ENCODE data around the gene B3GNT4.
"Not testable (repeated sequence)": the region's sequence is repeated elsewhere in the genome, so short reads cannot be mapped to it uniquely, and the experiment has no call there.

Gene B3GNT4

DNA sequence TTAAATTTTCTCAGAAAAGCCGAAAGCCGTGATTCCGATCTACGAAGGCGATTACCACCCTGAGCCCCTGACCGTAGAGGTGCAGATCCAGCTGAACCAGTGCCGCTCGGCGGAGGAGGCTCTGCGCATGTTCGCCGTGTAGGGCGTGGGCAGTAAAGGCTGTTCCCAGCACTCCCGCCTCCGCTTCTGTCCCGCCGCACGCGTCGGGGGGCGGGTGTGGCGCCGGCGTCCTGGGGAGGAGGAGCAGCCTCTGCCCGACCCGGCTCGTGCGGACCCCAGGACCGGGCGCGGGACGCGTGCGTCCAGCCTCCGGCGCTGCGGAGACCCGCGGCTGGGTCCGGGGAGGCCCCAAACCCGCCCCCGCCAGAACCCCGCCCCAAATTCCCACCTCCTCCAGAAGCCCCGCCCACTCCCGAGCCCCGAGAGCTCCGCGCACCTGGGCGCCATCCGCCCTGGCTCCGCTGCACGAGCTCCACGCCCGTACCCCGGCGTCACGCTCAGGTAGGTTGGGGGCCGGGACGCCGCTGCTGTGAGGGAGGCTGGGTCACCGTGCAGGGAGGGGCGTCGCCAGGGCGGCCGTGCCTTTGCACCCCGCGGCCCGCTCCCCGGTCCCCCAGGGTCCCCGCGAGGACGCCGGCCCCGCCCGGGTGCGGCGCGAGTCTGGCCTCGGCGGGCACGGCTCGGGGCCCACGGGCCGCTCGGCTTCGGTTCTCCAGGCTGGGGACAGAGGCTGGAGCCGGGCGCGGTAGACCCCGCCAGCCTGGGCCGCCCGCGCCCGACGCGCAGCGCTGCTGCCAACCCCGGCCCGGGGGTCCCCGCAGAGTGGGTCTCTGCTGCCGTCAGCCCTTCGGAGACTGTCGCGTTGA lies at the start of gene B3GNT4:
TSS of gene B3GNT4 (plus strand) at position 409 of the 866 bp plus-strand sequence. CDS start 910 bp downstream, outside the sequence.
- DNase-seq (ENCODE audit: low read depth in 2 of 2), result no peak

GRCh38 chr12:122155705-122156104 lies 47.8 kb upstream of the B3GNT4 start:
- no peak for DNase-seq (ENCODE audit: low read depth in 2 of 2)

DNA sequence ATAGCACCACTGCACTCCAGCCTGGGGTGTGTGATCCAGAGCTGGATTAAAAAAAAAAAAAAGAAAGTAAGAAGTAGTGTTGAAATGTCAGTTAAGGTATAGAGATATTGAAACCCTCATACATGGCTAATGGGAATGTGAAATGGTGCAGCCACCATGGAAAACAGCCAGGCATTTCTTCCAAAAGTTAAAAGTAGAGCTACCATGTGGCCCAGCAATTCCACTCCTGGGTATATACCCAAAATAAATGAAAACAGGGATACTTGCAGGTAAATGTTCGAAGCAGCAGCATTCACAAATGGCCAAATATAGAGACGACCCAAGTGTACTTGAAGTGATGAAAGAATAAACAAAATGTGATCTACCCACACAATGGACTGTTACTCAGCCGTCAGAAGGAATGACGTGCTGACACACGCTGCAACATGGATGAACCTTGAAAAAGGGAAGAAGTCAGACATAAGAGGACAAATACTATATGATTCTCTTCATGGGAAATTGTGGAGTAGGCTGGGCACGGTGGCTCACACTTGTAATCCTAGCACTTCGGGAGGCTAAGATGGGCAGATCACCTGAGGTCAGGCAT lies 44.7 kb upstream of the B3GNT4 start:
- no peak for DNase-seq (ENCODE audit: low read depth in 2 of 2)

GRCh38 chr12:122159882-122160281 lies 43.6 kb upstream of the B3GNT4 start:
- DNase-seq (ENCODE audit: low read depth in 2 of 2), result no peak

DNA sequence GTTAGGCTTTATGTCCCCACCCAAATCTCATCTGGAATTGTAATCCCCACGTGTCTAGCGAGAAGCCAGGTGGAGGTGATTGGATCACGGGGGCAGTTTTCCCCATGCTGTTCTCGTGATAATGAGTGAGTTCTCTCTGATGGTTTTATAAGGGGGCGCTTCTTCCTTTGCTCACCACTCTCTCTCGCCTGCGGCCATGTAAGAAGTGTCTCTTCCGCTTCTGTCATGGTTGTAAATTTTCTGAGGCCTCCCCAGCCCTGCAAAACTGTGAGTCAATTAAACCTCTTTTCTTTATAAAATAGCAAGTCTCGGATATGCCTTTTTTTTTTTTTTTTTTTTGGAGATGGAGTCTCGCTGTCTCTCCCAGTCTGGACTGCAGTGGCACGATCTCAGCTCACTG lies 42.7 kb upstream of the B3GNT4 start:
- no peak for DNase-seq (ENCODE audit: low read depth in 2 of 2)

GRCh38 chr12:122161682-122162081 lies 41.8 kb upstream of the B3GNT4 start:
- no peak for DNase-seq (ENCODE audit: low read depth in 2 of 2)

DNA sequence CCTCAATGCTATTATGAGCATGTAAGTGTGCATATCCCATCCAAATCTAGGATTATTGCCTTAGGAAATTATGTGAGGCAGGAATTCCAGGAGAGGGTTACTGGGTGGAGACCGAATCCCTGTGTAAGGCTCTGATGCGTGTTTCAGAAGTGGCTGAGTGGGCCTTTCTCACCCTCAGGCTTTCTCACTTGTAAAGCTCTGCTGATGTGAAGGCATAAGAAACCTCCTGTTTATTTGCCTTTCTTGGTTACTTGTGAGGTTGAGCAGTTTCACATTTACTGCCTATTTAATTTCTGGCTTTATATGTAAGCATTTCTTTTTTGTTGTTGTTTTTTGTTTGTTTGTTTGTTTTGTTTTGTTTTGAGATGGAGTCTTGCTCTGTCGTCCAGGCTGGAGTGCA lies 40.5 kb upstream of the B3GNT4 start:
- DNase-seq (ENCODE audit: low read depth in 2 of 2), result no peak

GRCh38 chr12:122166422-122167349 lies 36.8 kb upstream of the B3GNT4 start:
- no peak for DNase-seq (ENCODE audit: low read depth in 2 of 2)

DNA sequence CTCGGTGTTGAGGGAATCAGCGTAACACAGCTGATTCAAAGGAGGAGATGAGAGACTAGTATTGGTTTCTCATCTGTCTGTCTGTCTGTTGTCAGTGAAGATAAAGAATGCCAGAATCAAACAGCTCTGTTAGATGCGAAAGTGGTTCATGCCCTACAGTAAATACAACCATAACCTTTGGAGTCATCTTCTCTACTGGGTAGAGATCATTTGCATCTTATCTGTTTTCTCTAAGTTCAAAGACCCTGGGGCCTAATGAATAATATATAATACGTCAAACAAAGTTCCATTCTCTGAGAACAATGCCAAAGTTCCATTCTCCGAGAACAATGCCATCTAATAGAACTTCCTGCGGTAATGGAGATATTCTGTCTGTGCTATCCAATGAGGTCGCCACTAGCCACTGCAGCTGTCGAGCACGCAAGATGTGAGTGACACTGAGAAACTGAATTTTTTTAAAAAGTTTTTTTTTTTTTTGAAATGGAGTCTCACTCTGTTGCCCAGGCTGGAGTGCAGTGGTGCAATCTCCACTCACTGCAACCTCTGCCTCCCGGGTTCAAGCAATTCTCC lies 36.1 kb upstream of the B3GNT4 start:
- no peak for DNase-seq (ENCODE audit: low read depth in 2 of 2)

DNA sequence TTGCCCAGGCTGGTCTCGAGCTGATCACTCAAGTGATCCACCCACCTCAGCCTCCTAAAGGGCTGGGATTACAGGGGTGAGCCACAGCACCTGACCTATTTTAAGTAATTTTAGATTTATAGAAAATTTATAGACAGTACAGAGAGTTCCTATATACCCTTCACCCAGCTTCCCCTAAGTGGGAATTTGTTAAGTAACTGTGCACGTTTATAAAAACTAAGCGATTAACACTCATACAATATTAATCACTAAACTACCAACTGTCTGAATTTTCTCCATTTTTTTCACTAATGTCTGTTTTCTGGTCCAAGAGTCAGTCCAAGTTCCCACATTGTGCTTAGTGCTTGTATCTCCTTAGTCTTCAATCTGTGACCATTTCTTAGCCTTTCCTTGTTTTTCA lies 35.0 kb upstream of the B3GNT4 start:
- DNase-seq (ENCODE audit: low read depth in 2 of 2), result no peak

DNA sequence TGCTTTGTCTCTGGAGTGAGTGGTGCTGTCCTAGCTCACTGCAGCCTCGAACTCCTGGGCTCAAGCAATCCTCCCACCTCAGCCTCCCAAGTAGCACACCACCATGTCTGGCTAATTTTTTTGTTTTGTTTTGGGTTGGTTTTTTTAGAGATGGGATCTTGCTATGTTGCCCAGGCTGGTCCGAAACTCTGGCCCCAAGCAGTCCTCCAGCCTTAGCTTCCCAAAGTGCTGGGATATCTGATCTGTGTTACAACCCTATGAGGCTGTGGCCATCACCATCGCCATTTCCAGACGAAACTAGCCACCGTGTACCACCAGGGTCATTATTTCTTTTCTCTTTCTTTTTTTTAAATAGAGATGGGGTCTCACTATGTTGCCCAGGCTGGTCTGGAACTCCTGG lies 32.1 kb upstream of the B3GNT4 start:
- DNase-seq (ENCODE audit: low read depth in 2 of 2), result no peak

DNA sequence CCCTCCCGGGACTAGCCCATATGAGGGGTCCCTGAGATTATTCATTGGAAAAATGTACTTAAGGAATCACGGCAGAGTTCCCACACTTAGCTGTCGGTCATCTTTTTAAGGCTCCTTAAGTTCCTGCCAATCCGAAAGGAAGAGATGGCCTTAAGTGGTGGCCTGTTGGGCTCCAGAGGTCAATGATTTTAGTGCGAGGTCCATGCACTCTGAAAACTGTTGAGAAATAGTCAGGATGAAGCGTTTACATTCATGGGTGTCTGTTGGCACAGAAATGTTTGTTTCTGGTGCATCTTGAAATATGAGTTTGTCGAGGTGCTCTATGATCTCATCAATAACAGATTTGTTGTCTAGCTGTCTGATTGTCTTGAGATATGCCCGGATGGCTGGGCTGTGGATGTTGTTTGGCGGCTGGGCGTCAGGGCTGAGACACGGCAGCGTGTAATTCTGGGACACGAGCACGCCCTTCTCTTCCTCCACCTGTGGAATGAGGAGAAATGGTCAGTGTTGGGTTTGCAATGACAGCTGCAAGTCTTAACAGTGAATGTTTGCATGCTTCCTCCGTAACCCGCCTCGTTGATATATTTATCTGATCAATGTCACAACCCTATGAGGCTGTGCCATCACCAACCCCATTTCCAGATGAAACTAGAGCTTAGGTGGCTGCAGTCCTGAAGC lies 31.1 kb upstream of the B3GNT4 start:
- no peak for DNase-seq (ENCODE audit: low read depth in 2 of 2)

DNA sequence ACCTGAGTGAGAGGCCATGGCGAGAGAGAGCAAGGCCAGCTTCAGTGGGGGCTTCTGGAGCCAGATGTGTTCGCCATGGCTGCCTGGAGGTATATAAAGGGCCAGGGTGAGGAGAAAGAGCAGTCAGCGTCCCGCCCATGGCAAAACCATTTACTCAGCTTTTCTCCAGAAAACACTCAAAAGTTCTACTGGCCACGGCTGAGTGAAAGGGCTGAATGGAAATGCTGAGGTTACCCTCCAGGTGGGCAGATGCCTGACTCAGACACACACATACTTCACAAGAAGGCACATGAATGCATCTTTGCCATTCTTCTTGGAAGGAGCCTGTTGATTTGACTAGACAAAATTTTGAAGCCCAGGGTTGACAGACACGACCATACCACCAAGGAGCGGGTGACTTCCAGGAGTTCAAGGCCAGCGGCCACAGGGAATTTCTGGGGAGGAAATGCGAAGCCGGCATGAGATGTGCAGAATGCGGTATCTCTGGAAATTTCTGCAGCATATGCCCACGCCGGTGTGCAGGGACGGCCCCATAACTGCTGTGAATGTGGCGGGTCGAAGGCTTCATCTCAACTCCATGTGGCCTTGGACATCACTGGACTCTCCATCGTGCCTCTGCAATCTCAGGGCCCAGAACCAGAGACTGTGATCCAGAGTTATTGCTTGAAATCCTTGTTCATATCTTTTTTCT lies 29.2 kb upstream of the B3GNT4 start, which contains the start of gene IL31:
TSS of gene IL31 (minus strand) at position 67 of the 691 bp plus-strand sequence. CDS start at position 18, 49 bp downstream.
- DNase-seq (ENCODE audit: low read depth in 2 of 2), result no peak

GRCh38 chr12:122176473-122176872 lies 27.0 kb upstream of the B3GNT4 start:
- DNase-seq (ENCODE audit: low read depth in 2 of 2), result not testable (repeated sequence)

DNA sequence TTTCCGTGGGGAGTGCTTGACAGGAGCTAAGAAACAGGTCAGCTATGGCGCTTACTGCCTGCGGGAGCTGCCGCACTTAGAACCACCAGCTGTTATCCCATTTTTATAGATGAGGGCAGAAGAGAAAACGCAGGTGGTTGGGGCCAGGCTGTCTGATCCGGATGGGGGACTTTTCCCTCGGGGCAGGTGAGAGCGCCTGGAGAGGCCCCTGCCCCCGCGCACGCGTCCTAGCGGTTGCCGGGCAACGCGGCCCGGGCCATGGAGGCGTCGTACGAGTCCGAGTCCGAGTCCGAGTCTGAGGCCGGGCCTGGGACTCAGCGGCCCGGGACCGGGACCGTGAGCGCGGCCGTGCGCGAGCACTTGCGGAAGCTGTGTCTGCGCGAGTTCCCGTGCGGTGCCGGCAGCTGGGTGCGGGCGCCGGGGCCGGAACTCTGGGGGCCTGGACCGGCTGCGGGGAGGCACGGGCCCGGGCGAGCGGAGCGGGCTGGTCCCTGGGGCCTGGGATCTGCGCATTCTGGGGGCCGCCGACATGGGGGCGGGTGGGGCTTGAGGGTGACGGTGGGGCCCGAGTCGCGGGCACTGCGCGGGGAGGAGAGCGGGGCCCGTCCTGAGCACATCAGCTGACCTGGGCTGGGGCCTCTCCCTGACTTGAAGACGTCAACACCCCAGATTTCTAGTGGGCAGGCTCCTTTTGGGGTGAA lies 20.5 kb upstream of the B3GNT4 start, which contains the start of gene LRRC43:
TSS of gene LRRC43 (plus strand) at position 237 of the 701 bp plus-strand sequence. CDS start at position 259, 22 bp downstream.
- no peak for DNase-seq (ENCODE audit: low read depth in 2 of 2)

DNA sequence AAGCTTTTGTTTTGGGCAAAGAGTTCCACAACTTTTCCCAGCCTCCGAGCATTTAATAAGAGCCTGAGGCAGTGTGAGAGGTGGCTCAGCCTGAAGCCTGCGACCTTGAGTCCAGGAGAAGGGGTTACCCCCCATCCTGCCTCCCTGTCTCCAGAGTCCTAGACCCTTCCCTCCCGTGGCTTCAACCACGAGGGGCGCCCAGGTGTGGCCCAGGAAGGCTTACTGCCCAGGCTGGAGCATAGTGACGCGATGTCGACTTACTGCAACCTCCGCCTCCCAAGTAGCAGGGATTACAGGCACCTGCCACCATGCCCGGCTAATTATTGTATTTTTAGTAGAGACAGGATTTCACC lies 19.9 kb upstream of the B3GNT4 start:
- no peak for DNase-seq (ENCODE audit: low read depth in 2 of 2)

DNA sequence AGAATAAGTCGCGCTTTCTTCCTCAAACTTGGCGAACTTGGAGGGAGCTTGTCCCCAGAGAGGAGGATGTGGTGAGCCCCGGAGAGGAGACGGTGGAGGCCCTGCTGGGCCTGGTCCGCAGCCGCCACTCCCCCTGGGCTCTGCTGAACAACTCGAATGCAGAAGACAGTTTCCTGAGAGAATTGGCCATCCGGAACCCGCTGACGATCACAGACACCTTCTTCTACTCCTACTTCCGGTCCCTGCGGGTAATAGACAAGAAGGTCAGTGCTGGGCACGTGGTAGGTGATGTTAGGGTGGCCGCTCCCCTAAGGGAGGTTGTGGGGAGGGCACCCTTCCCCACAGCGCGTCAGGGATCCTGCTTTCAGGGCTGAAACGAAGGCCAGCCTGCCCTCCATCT lies 19.0 kb upstream of the B3GNT4 start:
- no peak for DNase-seq (ENCODE audit: low read depth in 2 of 2)

- DNase-seq (ENCODE audit: low read depth in 2 of 2), result no peak
These were observed 18.4 kb upstream of the B3GNT4 start for GRCh38 chr12:122185079-122185478.

GRCh38 chr12:122185494-122186082 lies 17.9 kb upstream of the B3GNT4 start:
- no peak for DNase-seq (ENCODE audit: low read depth in 2 of 2)
